T-helper 17 cell (primary cell): Measurements from ENCODE around the gene EIF2A. TPM values are rescaled to one million over a fixed set of nuclear protein-coding genes. Genes with fewer than 3 reads are reported as not detected.

Experiments
- total RNA-seq, 4 donors: library from RNA in 2 of 4; stranded (reverse) in 2 of 4; gene quantifications; one replicate each; pipeline ENCODE4 v1.2.3 and lab custom pipeline; 2022 to 2026

The EIF2A gene
- total RNA-seq, 2 donors from 2014 or later: 132 to 144 TPM

Other genes with a start within 250 kb of the EIF2A start
- 10 to 100 TPM; 37.8 to 51.6 TPM for gene TSC22D2, start 138.5 kb upstream of the EIF2A start, total RNA-seq
- 100 to 1,000 TPM; 106 to 119 TPM for gene SERP1, start 291 bp upstream of the EIF2A start, total RNA-seq
- 100 to 1,000 TPM in 1 of 2 donors, 10 to 100 TPM in 1; 85.2 to 104 TPM for gene SELENOT, start 56.5 kb downstream of the EIF2A start, total RNA-seq
- 1 to 10 TPM in 1 of 2 donors, under 1 TPM in 1; 0.92 to 1.6 TPM for gene ERICH6, start 157.1 kb downstream of the EIF2A start, total RNA-seq
- 10 to 100 TPM; 44.2 to 70.9 TPM for gene SIAH2, start 216.4 kb downstream of the EIF2A start, total RNA-seq